ENCODE measurements around the gene SDR42E1.

Gene SDR42E1

GRCh38 chr16:82011199-82011641, at the start of gene SDR42E1:
TSS of gene SDR42E1 (minus strand) at chr16:82011470. CDS start at chr16:82000858, 10,612 bp downstream.
- Histone ChIP-seq H3K27me3 (ENCODE audit: insufficient read depth, insufficient read length) (no peaks in the 10 kb centered on the region), H3K36me3 (ENCODE audit: insufficient read depth, insufficient read length, low read length) (no peaks in the 10 kb centered on the region), H3K9ac (ENCODE audit: insufficient read length, low read depth) (no peak within 1 kb of the TSS), H3K4me3 (ENCODE audit: insufficient read length, low read depth) (no peak within 1 kb of the TSS), H3K9me3 (ENCODE audit: insufficient read depth, low read length) (peaks cover 48% of the 10 kb centered on the region), H3K4me1 (ENCODE audit: insufficient read depth, insufficient read length) (no peaks in the 10 kb centered on the region)
- TF ChIP-seq ZNF274 (IDR thresholded peaks at IDR 0.05; ENCODE audit: low read depth, low read length) (no peak), YY1 (IDR thresholded peaks at IDR 0.05; ENCODE audit: insufficient read depth, insufficient read length) (no peak)
- no peak for DNase-seq (ENCODE audit: low read depth, low spot score)

GRCh38 chr16:82059983-82060421, 48.7 kb upstream of the SDR42E1 start:
- no peak overlapping the region for H3K9ac ChIP-seq (ENCODE audit: insufficient read length, low read depth)
- no peaks in the 10 kb centered on the region for H3K4me1 ChIP-seq (ENCODE audit: insufficient read depth, insufficient read length)
- no peak for DNase-seq (ENCODE audit: low read depth, low spot score)
- H3K4me3 ChIP-seq (ENCODE audit: insufficient read length, low read depth), result no peak overlapping the region
- H3K36me3 ChIP-seq (ENCODE audit: insufficient read depth, insufficient read length, low read length), result no peaks in the 10 kb centered on the region
- TF ChIP-seq ZNF274 (IDR thresholded peaks at IDR 0.05; ENCODE audit: low read depth, low read length) (no peak), YY1 (IDR thresholded peaks at IDR 0.05; ENCODE audit: insufficient read depth, insufficient read length) (no peak), SUZ12 (IDR thresholded peaks at IDR 0.05; ENCODE audit: extremely low read depth, insufficient read depth, insufficient read length) (no peak)
- H3K27me3 ChIP-seq (ENCODE audit: insufficient read depth, insufficient read length), result no peaks in the 10 kb centered on the region
- no peaks in the 10 kb centered on the region for H3K9me3 ChIP-seq (ENCODE audit: insufficient read depth, low read length)

- H3K4me3 ChIP-seq (ENCODE audit: insufficient read length, low read depth), result no peak overlapping the region
- no peaks in the 10 kb centered on the region for H3K9me3 ChIP-seq (ENCODE audit: insufficient read depth, low read length)
- no peak for DNase-seq (ENCODE audit: low read depth, low spot score)
- no peak for TF ChIP-seq YY1 (IDR thresholded peaks at IDR 0.05; ENCODE audit: insufficient read depth, insufficient read length)
- TF ChIP-seq SUZ12 (IDR thresholded peaks at IDR 0.05; ENCODE audit: extremely low read depth, insufficient read depth, insufficient read length), result no peak
- TF ChIP-seq ZNF274 (IDR thresholded peaks at IDR 0.05; ENCODE audit: low read depth, low read length), result no peak
- H3K27me3 ChIP-seq (ENCODE audit: insufficient read depth, insufficient read length), result no peaks in the 10 kb centered on the region
- H3K36me3 ChIP-seq (ENCODE audit: insufficient read depth, insufficient read length, low read length), result no peaks in the 10 kb centered on the region
- H3K4me1 ChIP-seq (ENCODE audit: insufficient read depth, insufficient read length), result no peaks in the 10 kb centered on the region
- no peak overlapping the region for H3K9ac ChIP-seq (ENCODE audit: insufficient read length, low read depth)
Measured at GRCh38 chr16:82059161-82059982, 48.1 kb upstream of the SDR42E1 start.

- no peaks in the 10 kb centered on the region for H3K27me3 ChIP-seq (ENCODE audit: insufficient read depth, insufficient read length)
- no peak overlapping the region for H3K4me3 ChIP-seq (ENCODE audit: insufficient read length, low read depth)
Measured at GRCh38 chr16:82056550-82056896, 45.3 kb upstream of the SDR42E1 start.

GRCh38 chr16:82055728-82056549, 44.7 kb upstream of the SDR42E1 start:
- DNase-seq (ENCODE audit: low read depth, low spot score), result no peak
- Histone ChIP-seq H3K36me3 (ENCODE audit: insufficient read depth, insufficient read length, low read length) (no peaks in the 10 kb centered on the region), H3K4me1 (ENCODE audit: insufficient read depth, insufficient read length) (no peaks in the 10 kb centered on the region), H3K27me3 (ENCODE audit: insufficient read depth, insufficient read length) (no peaks in the 10 kb centered on the region), H3K4me3 (ENCODE audit: insufficient read length, low read depth) (no peak overlapping the region), H3K9me3 (ENCODE audit: insufficient read depth, low read length) (no peaks in the 10 kb centered on the region), H3K9ac (ENCODE audit: insufficient read length, low read depth) (no peak overlapping the region)
- TF ChIP-seq SUZ12 (IDR thresholded peaks at IDR 0.05; ENCODE audit: extremely low read depth, insufficient read depth, insufficient read length) (no peak), YY1 (IDR thresholded peaks at IDR 0.05; ENCODE audit: insufficient read depth, insufficient read length) (no peak), ZNF274 (IDR thresholded peaks at IDR 0.05; ENCODE audit: low read depth, low read length) (no peak)

More at GRCh38 chr16:82056550-82056896, 45.3 kb upstream of the SDR42E1 start:
- H3K4me1 ChIP-seq (ENCODE audit: insufficient read depth, insufficient read length), result no peaks in the 10 kb centered on the region
- no peak overlapping the region for H3K9ac ChIP-seq (ENCODE audit: insufficient read length, low read depth)
- TF ChIP-seq ZNF274 (IDR thresholded peaks at IDR 0.05; ENCODE audit: low read depth, low read length) (no peak), SUZ12 (IDR thresholded peaks at IDR 0.05; ENCODE audit: extremely low read depth, insufficient read depth, insufficient read length) (no peak), YY1 (IDR thresholded peaks at IDR 0.05; ENCODE audit: insufficient read depth, insufficient read length) (no peak)
- no peak for DNase-seq (ENCODE audit: low read depth, low spot score)
- H3K36me3 ChIP-seq (ENCODE audit: insufficient read depth, insufficient read length, low read length), result no peaks in the 10 kb centered on the region
- no peaks in the 10 kb centered on the region for H3K9me3 ChIP-seq (ENCODE audit: insufficient read depth, low read length)

- Histone ChIP-seq H3K27me3 (ENCODE audit: insufficient read depth, insufficient read length) (no peaks in the 10 kb centered on the region), H3K9me3 (ENCODE audit: insufficient read depth, low read length) (no peaks in the 10 kb centered on the region), H3K36me3 (ENCODE audit: insufficient read depth, insufficient read length, low read length) (no peaks in the 10 kb centered on the region), H3K9ac (ENCODE audit: insufficient read length, low read depth) (no peak overlapping the region), H3K4me3 (ENCODE audit: insufficient read length, low read depth) (no peak overlapping the region), H3K4me1 (ENCODE audit: insufficient read depth, insufficient read length) (no peaks in the 10 kb centered on the region)
- DNase-seq (ENCODE audit: low read depth, low spot score), result no peak
- TF ChIP-seq SUZ12 (IDR thresholded peaks at IDR 0.05; ENCODE audit: extremely low read depth, insufficient read depth, insufficient read length), result no peak
- no peak for TF ChIP-seq ZNF274 (IDR thresholded peaks at IDR 0.05; ENCODE audit: low read depth, low read length)
- TF ChIP-seq YY1 (IDR thresholded peaks at IDR 0.05; ENCODE audit: insufficient read depth, insufficient read length), result no peak
Measured at GRCh38 chr16:82055117-82055516, 43.8 kb upstream of the SDR42E1 start.

- no peaks in the 10 kb centered on the region for H3K36me3 ChIP-seq (ENCODE audit: insufficient read depth, insufficient read length, low read length)
- H3K4me1 ChIP-seq (ENCODE audit: insufficient read depth, insufficient read length), result peaks cover 3% of the 10 kb centered on the region
- no peak overlapping the region for H3K4me3 ChIP-seq (ENCODE audit: insufficient read length, low read depth)
- H3K27me3 ChIP-seq (ENCODE audit: insufficient read depth, insufficient read length), result no peaks in the 10 kb centered on the region
- no peaks in the 10 kb centered on the region for H3K9me3 ChIP-seq (ENCODE audit: insufficient read depth, low read length)
- no peak overlapping the region for H3K9ac ChIP-seq (ENCODE audit: insufficient read length, low read depth)
- no peak for DNase-seq (ENCODE audit: low read depth, low spot score)
- no peak for TF ChIP-seq ZNF274 (IDR thresholded peaks at IDR 0.05; ENCODE audit: low read depth, low read length)
- no peak for TF ChIP-seq SUZ12 (IDR thresholded peaks at IDR 0.05; ENCODE audit: extremely low read depth, insufficient read depth, insufficient read length)
- no peak for TF ChIP-seq YY1 (IDR thresholded peaks at IDR 0.05; ENCODE audit: insufficient read depth, insufficient read length)
Measured at GRCh38 chr16:82051656-82052055, 40.4 kb upstream of the SDR42E1 start.

All from NT2/D1 (cell line).